ENCODE results near the gene MIS12. TPM values are rescaled to one million over a fixed set of nuclear protein-coding genes. Genes with fewer than 3 reads are reported as not detected.

Gene MIS12
- polyA plus RNA-seq, 3 donors: 6.9 to 10.8 (median 8.9) TPM

GRCh38 chr17:5523249-5523648, 36.9 kb downstream of the MIS12 start:
- WGBS (ENCODE audit: insufficient coverage): 100% methylated on average over 4 of the region's 5 CpGs
- peaks cover 0 to 4% (median 0%) of the 10 kb centered on the region in 3 donors for H3K27me3 Mint-ChIP-seq (ENCODE audit: low read depth in 3 of 3)
- no peak overlapping the region for H3K4me2 ChIP-seq (replicated peaks; ENCODE audit: extremely low read depth, low read length, poor library complexity, severe bottlenecking)
- H3K27ac Mint-ChIP-seq: no peak overlapping the region
- no peaks in the 10 kb centered on the region for H3K4me1 ChIP-seq (ENCODE audit: control insufficient read depth in 1 of 2, insufficient read depth in 2 of 2, low read length in 2 of 2)
- H2AFZ ChIP-seq (ENCODE audit: insufficient read depth, low read depth, low read length, poor library complexity, severe bottlenecking): no peak overlapping the region
- intact Hi-C loops (cut with micrococcal nuclease): no loop called here
- H3K79me2 ChIP-seq (ENCODE audit: insufficient read depth, low read length): no peaks in the 10 kb centered on the region
- H3K36me3 ChIP-seq (replicated peaks in 1 of 2; ENCODE audit: control insufficient read depth in 1 of 2, insufficient read depth in 2 of 2, low read length in 2 of 2): peaks cover 82 to 90% of the 10 kb centered on the region in 2 donors
- H3K9ac ChIP-seq (ENCODE audit: insufficient read depth, low read length, poor library complexity, severe bottlenecking): no peak overlapping the region
- no peaks in the 10 kb centered on the region for H3K4me1 Mint-ChIP-seq
- peaks cover 82 to 99% of the 10 kb centered on the region in 2 donors for H3K36me3 Mint-ChIP-seq
- DNase-seq: no peak
- H4K20me1 ChIP-seq (ENCODE audit: insufficient read depth, low read length): peaks cover 84% of the 10 kb centered on the region
- H3K4me3 Mint-ChIP-seq: no peak overlapping the region
- no peaks in the 10 kb centered on the region for H3K27me3 ChIP-seq (ENCODE audit: control insufficient read depth in 2 of 2, insufficient read depth in 2 of 2, low read length in 2 of 2)
- no peak overlapping the region for H3K4me3 ChIP-seq (replicated peaks in 1 of 3; ENCODE audit: low read depth in 2 of 3, low read length in 3 of 3)
- H3K27ac ChIP-seq (ENCODE audit: low read depth in 1 of 2, low read length in 2 of 2): no peak overlapping the region
- H3K9me3 ChIP-seq (replicated peaks in 1 of 2; ENCODE audit: control insufficient read depth in 1 of 2, insufficient read depth in 1 of 2, low read length in 2 of 2): no peaks in the 10 kb centered on the region
- H3K9me3 Mint-ChIP-seq: no peaks in the 10 kb centered on the region
- TF ChIP-seq CTCF (IDR thresholded peaks at IDR 0.05): no peak

DNA sequence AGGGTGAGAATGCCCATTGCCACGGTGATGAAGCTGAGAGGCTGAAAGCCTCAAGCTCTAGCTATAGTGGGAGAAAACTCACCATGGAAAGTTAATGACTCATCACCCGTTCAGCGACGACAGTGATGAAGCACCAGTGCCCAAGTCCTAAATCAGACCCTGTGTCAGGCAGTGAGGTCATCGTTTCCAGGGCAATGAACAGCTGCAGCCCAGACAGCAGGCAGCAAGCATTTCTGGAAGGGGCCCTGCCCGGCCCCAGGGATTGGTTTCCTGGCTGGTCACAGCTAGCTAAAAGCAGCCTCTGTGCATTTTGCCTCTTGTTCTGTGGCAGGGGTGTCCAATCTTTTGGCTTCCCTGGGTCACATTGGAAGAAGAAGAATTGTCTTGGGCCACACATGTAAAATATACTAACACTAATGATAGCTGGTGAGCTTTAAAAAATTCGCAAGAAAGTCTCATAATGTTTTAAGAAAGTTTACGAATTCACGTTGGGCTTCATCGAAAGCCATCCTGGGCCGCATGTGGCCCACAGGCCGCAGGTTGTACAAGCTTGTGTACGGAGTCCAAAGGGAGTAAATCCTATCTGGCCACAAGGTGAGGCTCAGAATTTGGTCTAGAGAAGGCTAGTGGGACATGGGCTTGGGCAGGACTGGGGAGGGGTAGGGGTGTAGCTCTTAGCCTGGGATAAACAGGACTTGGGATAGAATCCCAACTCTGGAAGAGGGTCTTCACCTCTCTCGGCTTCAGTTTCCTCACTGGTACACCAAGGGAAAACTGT, 40.6 kb downstream of the MIS12 start:
- Mint-ChIP-seq H3K36me3 (peaks cover 96 to 100% of the 10 kb centered on the region in 2 donors), H3K27ac (peak overlapping the region in 2 of 7 donors; percentile 48 to 52), H3K9me3 (no peaks in the 10 kb centered on the region), H3K4me1 (no peaks in the 10 kb centered on the region), H3K27me3 (ENCODE audit: low read depth in 3 of 3) (peaks cover 0 to 4% (median 0%) of the 10 kb centered on the region in 3 donors), H3K4me3 (no peak overlapping the region)
- TF ChIP-seq CTCF (IDR thresholded peaks at IDR 0.05): no peak
- Histone ChIP-seq H3K27me3 (ENCODE audit: control insufficient read depth in 2 of 2, insufficient read depth in 2 of 2, low read length in 2 of 2) (no peaks in the 10 kb centered on the region), H3K9me3 (replicated peaks in 1 of 2; ENCODE audit: control insufficient read depth in 1 of 2, insufficient read depth in 1 of 2, low read length in 2 of 2) (no peaks in the 10 kb centered on the region), H3K36me3 (replicated peaks in 1 of 2; ENCODE audit: control insufficient read depth in 1 of 2, insufficient read depth in 2 of 2, low read length in 2 of 2) (peaks cover 96 to 100% of the 10 kb centered on the region in 2 donors), H3K4me3 (replicated peaks in 1 of 3; ENCODE audit: low read depth in 2 of 3, low read length in 3 of 3) (no peak overlapping the region), H3K4me2 (replicated peaks; ENCODE audit: extremely low read depth, low read length, poor library complexity, severe bottlenecking) (no peak overlapping the region), H3K4me1 (ENCODE audit: control insufficient read depth in 1 of 2, insufficient read depth in 2 of 2, low read length in 2 of 2) (no peaks in the 10 kb centered on the region), H3K9ac (ENCODE audit: insufficient read depth, low read length, poor library complexity, severe bottlenecking) (no peak overlapping the region), H3K27ac (ENCODE audit: low read depth in 1 of 2, low read length in 2 of 2) (peak overlapping the region in 1 of 2 donors; percentile 31), H3K79me2 (ENCODE audit: insufficient read depth, low read length) (no peaks in the 10 kb centered on the region), H2AFZ (ENCODE audit: insufficient read depth, low read depth, low read length, poor library complexity, severe bottlenecking) (no peak overlapping the region), H4K20me1 (ENCODE audit: insufficient read depth, low read length) (peaks cover 95% of the 10 kb centered on the region)
- WGBS (ENCODE audit: insufficient coverage): 56% methylated on average over 14 of the region's 14 CpGs
- intact Hi-C loops (cut with micrococcal nuclease): no loop called here
- DNase-seq: peak in 1 of 3 donors; percentile 26

Measured in CD14-positive monocyte (primary cell).